Fibroblast of the conjunctiva (primary cell): ENCODE results near the gene GLE1.
"Not testable (repeated sequence)": the region's sequence is repeated elsewhere in the genome, so short reads cannot be mapped to it uniquely, and the experiment has no call there.

Experiments
- DNase-seq: peaks from one replicate; pipeline ENCODE4 v3.0.0-alpha.2; 2010; ENCODE audit warnings: low read depth

The GLE1 gene

DNA sequence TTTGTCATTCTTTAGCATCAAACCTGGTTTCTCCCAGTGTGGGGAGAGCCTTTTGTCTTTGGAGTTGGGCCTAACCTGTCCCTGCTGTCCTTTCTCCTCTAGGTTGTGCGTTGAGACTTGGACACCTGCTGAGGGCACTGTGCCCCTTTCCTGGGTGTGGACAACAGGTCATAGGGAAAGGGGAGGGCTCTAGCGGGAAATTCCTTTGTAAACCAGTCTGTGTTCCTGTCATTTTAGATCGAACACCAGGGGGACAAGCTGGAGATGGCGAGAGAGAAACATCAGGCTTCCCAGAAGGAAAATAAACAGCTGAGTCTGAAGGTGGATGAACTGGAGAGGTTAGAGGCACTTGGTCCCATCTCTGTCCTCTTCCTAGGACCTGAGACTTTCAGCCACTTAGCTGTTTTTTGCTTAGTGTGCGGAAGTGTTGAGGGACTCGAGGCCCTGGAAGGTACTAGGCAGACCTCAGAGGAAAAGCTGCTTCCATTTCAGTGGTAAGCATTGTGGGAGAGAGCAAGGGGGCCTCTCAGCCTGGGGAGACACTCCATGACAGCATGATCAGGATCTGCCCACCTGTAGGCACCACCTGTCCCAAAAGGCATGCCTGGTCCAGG, 8.6 kb upstream of the GLE1 start:
- no peak for DNase-seq

GRCh38 chr9:128497824-128498610, 6.5 kb upstream of the GLE1 start:
- DNase-seq = no peak

DNA sequence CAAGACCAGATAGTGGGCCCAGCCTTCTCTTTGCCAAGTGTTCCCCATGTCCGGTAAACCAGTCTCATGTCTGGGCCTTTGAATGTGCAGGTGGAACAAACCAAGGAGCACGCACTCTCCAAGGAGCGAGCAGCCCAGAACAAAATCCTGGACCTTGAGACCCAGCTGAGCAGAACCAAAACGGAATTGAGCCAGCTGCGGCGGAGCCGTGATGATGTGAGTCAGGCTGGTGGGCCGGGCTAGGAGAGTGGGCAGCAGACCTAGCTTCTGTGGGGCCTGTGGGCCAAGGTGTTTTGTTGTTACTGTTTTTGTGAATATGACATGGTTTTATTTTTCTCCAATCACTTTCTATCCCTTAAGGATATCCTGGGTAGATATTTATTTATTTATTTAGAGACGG, 5.6 kb upstream of the GLE1 start:
- DNase-seq = no peak

GRCh38 chr9:128499920-128500319, 4.6 kb upstream of the GLE1 start:
- no peak for DNase-seq

DNA sequence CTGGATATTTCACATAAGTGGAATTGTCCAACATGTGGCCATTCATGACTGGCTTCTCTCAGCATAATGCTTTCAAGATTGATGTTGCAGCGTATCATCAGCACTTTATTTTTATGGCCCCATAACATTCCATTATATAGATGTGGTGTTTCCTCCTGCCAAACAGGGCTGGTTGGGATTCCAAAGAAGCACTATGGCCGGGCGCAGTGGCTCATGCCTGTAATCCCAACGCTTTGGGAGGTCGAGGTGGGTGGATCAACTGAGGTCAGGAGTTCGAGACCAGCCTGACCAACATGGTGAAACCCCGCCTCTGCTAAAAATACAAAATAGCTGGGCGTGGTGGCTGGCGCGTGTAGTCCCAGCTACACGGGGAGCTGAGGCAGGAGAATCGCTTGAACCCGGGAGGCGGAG, 1.1 kb upstream of the GLE1 start:
- not testable (repeated sequence) for DNase-seq

- no peak for DNase-seq
Measured at GRCh38 chr9:128503870-128504269, 649 bp upstream of the GLE1 start.

DNA sequence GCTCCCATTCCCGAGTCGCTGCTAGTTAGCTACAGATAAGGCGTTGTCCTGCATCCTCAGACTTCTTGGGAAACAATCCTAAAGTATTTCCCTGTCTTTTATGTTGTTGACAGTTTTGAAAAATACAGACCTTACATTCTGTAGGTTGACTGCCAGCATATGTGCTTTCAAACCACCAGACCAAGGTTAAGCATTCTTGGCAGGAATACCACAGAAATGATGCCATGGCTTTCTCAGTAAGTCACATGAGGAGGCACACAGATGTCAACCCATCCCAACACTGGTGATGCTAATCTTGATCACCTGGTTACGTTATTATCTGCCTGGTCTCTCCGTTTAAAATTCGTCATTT, 871 bp downstream of the GLE1 start:
- no peak for DNase-seq

- DNase-seq = not testable (repeated sequence)
Measured at GRCh38 chr9:128505906-128506305, 1.4 kb downstream of the GLE1 start.

- DNase-seq = no peak
Measured at GRCh38 chr9:128512820-128513219, 8.3 kb downstream of the GLE1 start.

- no peak for DNase-seq
Measured at GRCh38 chr9:128521956-128522355, 17.4 kb downstream of the GLE1 start.

GRCh38 chr9:128523199-128523925, 18.8 kb downstream of the GLE1 start:
- DNase-seq = peak; percentile 47

DNA sequence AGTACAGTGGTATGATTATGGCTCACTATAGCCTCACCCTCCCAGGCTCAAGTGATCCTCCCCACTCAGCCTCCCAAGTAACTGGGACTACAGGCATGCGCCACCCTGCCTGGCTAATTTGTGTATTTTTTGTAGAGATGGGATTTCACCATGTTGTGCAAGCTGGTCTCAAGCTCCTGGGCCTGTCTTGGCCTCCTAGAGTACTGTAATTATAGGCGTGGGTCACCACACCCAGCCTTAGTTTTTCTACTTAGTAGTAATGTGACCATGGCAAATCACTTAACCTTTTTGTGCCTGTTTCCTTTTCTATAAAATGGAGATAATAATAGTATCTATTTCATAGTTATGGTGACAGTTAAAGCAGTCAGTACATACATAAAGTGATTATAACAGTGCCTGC, 22.2 kb downstream of the GLE1 start:
- DNase-seq = no peak

DNA sequence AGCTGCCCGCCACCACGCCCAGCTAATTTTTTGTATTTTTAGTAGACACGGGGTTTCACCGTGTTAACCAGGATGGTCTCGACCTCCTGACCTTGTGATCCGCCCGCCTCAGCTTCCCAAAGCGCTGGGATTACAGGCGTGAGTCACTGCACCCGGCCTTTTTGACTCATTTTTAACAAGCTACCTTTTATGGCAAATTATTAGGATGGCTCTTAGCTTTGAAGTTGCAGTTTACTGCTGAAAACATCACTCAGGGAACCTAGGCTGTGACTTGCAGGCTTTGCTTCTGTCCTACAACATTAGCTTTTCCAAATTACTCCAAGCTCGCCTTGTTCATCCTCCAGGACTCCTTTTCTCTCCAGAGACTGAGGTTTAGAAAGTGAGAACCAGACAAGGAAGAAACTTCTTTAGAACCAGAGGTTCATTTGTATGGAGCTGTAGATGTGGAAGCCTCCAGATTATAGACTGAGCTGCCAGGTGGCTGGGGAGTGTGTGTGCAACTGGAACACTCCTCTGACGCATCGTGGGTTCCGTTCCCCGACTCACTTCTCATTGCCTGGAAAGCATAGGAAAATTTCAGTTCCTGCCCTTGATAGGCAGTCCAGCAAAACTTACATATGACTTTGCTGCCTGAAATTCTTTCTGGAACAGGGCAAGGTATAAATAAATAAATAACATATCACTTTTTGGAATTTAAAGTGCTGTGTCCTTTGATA, 24.1 kb downstream of the GLE1 start:
- no peak for DNase-seq

DNA sequence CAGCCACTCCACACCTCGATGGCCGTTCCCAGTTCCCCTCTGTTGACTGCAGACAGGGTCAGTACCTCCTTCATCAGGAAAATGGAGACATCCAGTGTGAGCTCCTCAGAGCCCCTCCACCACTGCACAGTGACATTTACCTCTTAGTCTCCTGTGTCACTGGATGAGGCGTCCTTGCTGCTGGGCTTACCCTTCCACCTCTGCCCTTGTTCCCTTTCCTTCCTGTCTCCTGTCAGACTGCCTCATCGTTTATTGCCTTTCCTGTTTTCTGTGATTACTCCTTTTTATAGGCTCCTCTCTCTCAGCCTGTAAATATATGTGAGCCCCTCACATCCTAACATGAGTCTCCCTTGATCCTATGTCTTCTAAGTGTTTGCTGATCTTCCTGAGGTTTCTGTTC, 24.7 kb downstream of the GLE1 start:
- DNase-seq = no peak

DNA sequence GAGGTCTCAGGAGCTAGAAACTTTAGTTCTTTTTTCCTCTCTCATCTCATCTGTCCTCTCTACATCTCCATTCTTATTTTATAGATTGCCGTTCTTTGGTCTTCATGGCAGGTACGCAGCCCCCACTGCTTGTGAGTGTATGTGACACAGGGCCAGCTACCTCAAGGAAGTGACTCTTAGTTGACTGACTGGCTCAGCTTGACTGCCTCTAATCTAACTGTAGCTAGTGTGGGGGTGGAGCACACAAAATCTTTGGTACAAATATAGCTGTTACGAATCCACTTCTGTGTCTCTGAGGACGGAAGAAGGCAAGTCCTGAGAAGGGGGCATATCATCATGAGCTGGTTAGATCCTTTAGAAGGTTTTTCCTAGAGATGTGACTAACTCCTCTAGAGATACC, 28.1 kb downstream of the GLE1 start:
- DNase-seq = no peak

GRCh38 chr9:128540634-128541360, 36.3 kb downstream of the GLE1 start:
- DNase-seq = no peak

DNA sequence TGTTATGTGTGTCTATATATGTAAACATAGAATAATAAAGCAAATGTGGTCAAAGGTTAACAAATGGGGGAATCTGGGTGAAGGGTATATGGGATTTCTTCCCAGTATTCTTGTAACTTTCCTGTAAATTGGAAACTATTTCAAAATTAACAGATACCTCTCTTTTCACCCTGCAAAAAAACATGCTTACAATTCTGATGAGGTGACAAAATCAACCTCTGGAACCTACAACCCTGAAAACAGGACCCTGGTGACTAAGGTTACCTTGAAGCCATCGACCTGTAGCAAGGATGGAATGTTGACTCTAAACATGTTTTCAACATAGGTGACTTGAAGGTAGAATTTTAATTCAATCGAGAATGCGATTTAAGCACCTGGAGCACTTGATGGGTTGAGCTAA, 42.0 kb downstream of the GLE1 start:
- DNase-seq = no peak

DNA sequence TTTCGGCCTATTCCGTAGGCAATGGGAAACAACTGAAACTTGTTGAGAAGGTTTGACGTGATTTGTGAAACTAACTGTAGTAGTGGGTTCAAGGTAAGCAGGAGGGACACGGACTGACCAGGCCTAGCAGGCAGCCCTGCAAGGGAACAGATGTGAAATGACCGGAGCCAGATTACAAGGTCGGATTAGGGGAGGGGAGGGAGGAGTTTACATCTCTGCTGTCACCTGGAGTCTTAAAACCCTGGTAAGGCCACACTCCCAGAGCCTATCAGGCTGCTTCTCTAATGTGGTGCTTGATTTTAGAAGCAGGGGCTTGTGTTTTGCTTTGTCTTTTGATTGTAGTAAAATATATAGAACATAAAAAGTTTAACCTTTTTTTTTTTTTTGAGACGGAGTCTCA, 44.4 kb downstream of the GLE1 start:
- no peak for DNase-seq

- no peak for DNase-seq
Measured at GRCh38 chr9:128550226-128550625, 45.7 kb downstream of the GLE1 start.

DNA sequence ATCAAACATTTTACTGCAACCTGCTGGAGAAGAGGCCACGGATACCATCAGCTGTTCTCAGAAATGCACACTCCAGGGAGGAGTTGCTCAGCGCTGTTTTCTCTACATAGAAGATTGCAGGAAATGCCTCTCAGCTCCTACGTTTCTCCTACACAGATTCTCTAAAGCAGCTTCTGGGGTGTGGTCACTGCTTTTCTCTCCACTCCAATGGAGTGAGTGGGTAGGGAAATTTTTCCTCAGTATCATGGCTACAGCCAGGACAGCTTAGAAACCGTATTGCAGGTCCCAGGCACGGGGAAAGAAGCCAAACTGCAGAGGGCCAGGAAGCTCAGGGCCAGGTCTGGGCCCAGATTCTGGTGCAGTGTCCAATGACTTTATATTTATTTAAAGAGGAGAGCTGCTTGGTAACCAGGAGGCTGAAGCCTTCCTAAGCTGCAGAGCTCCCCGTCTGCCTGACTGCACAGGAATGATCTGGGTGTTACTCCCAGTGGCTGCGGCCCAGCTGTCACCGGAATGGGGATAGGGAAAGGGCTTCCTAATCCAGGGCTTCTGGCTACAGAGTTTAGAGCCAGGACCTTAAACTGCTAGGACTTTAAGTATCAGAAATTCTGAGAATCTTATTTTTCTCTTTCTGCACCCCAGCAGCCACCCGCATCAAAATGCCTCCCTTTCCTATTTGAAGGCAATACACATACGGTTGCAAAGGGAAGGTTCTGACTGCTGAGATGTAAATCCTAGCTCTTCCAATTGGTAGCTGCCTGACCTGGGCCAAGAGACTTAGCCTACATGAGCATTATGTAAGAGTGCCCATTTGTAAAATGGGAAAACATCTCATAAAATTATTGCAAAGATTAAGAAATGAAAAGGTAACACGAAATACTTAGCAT, 46.5 kb downstream of the GLE1 start:
- DNase-seq = no peak

- no peak for DNase-seq
Measured at GRCh38 chr9:128551657-128552152, 47.2 kb downstream of the GLE1 start.
